ENCODE data around the gene ABCB10. TPM values are rescaled to one million over a fixed set of nuclear protein-coding genes. Genes with fewer than 3 reads are reported as not detected.
"Not testable (repeated sequence)": the region's sequence is repeated elsewhere in the genome, so short reads cannot be mapped to it uniquely, and the experiment has no call there.

The ABCB10 gene
- 3.9 TPM for polyA plus RNA-seq

GRCh38 chr1:229558460-229559335 lies at the start of gene ABCB10:
Gene ABCB10, minus strand, starts transcription at chr1:229558707. Its CDS starts 55 bp downstream, at chr1:229558652.
- no peaks in the 10 kb centered on the region for H3K9me3 Mint-ChIP-seq
- H3K36me3 Mint-ChIP-seq: no peaks in the 10 kb centered on the region
- peak within 1 kb of the TSS; percentile 94 to 98 (median 97) for H3K4me3 Mint-ChIP-seq
- H3K27ac Mint-ChIP-seq: peak within 1 kb of the TSS; percentile 79 to 91 (median 82)
- peaks cover 13 to 24% (median 22%) of the 10 kb centered on the region in 3 donors for H3K4me1 Mint-ChIP-seq
- H3K27me3 Mint-ChIP-seq: no peaks in the 10 kb centered on the region

GRCh38 chr1:229607370-229607769 lies 48.9 kb upstream of the ABCB10 start:
- H3K4me3 Mint-ChIP-seq: no peak overlapping the region
- H3K27ac Mint-ChIP-seq: peak overlapping the region in 1 of 3 donors; percentile 4

GRCh38 chr1:229603371-229604005 lies 45.0 kb upstream of the ABCB10 start:
- Mint-ChIP-seq H3K27me3 (no peaks in the 10 kb centered on the region), H3K27ac (no peak overlapping the region), H3K36me3 (peaks cover 6% of the 10 kb centered on the region), H3K4me1 (peaks cover 0 to 2% (median 0%) of the 10 kb centered on the region in 3 donors), H3K9me3 (no peaks in the 10 kb centered on the region), H3K4me3 (no peak overlapping the region)

More at GRCh38 chr1:229607370-229607769, 48.9 kb upstream of the ABCB10 start:
- Mint-ChIP-seq H3K27me3 (no peaks in the 10 kb centered on the region), H3K4me1 (no peaks in the 10 kb centered on the region), H3K9me3 (no peaks in the 10 kb centered on the region), H3K36me3 (peaks cover 6% of the 10 kb centered on the region)

- no peak overlapping the region for H3K27ac Mint-ChIP-seq
- H3K4me1 Mint-ChIP-seq: peaks cover 0 to 7% (median 3%) of the 10 kb centered on the region in 3 donors
- no peaks in the 10 kb centered on the region for H3K27me3 Mint-ChIP-seq
- H3K4me3 Mint-ChIP-seq: no peak overlapping the region
- H3K36me3 Mint-ChIP-seq: peaks cover 9% of the 10 kb centered on the region
- H3K9me3 Mint-ChIP-seq: no peaks in the 10 kb centered on the region
Measured at GRCh38 chr1:229600229-229600628, 41.7 kb upstream of the ABCB10 start.

GRCh38 chr1:229599218-229599954 lies 40.9 kb upstream of the ABCB10 start:
- Mint-ChIP-seq H3K36me3 (peaks cover 8% of the 10 kb centered on the region), H3K27ac (no peak overlapping the region), H3K9me3 (no peaks in the 10 kb centered on the region), H3K27me3 (no peaks in the 10 kb centered on the region), H3K4me3 (no peak overlapping the region), H3K4me1 (peaks cover 0 to 7% (median 3%) of the 10 kb centered on the region in 3 donors)

GRCh38 chr1:229597877-229598276 lies 39.4 kb upstream of the ABCB10 start:
- Mint-ChIP-seq H3K27ac (peak overlapping the region in 1 of 3 donors; percentile 39), H3K4me1 (peaks cover 0 to 7% (median 3%) of the 10 kb centered on the region in 3 donors), H3K4me3 (no peak overlapping the region), H3K27me3 (no peaks in the 10 kb centered on the region), H3K9me3 (no peaks in the 10 kb centered on the region), H3K36me3 (peaks cover 8% of the 10 kb centered on the region)

GRCh38 chr1:229596925-229597699 lies 38.6 kb upstream of the ABCB10 start:
- Mint-ChIP-seq H3K4me1 (peaks cover 0 to 7% (median 3%) of the 10 kb centered on the region in 3 donors), H3K27ac (no peak overlapping the region), H3K4me3 (no peak overlapping the region), H3K27me3 (no peaks in the 10 kb centered on the region), H3K36me3 (peaks cover 8% of the 10 kb centered on the region), H3K9me3 (no peaks in the 10 kb centered on the region)

GRCh38 chr1:229595876-229596275 lies 37.4 kb upstream of the ABCB10 start:
- H3K9me3 Mint-ChIP-seq, H3K27ac Mint-ChIP-seq, H3K27me3 Mint-ChIP-seq, H3K36me3 Mint-ChIP-seq, H3K4me1 Mint-ChIP-seq, H3K4me3 Mint-ChIP-seq: not testable (repeated sequence)

GRCh38 chr1:229594227-229595008 lies 35.9 kb upstream of the ABCB10 start:
- Mint-ChIP-seq H3K27ac (peak overlapping the region in 1 of 3 donors; percentile 50), H3K4me1 (peaks cover 0 to 7% (median 3%) of the 10 kb centered on the region in 3 donors), H3K36me3 (peaks cover 4% of the 10 kb centered on the region), H3K4me3 (no peak overlapping the region), H3K9me3 (no peaks in the 10 kb centered on the region), H3K27me3 (no peaks in the 10 kb centered on the region)

GRCh38 chr1:229593800-229594199 lies 35.3 kb upstream of the ABCB10 start:
- no peak overlapping the region for H3K27ac Mint-ChIP-seq
- H3K27me3 Mint-ChIP-seq: no peaks in the 10 kb centered on the region
- H3K4me1 Mint-ChIP-seq: peaks cover 0 to 7% (median 2%) of the 10 kb centered on the region in 3 donors
- H3K36me3 Mint-ChIP-seq: peaks cover 6% of the 10 kb centered on the region
- H3K4me3 Mint-ChIP-seq: no peak overlapping the region
- no peaks in the 10 kb centered on the region for H3K9me3 Mint-ChIP-seq

GRCh38 chr1:229590119-229590518 lies 31.6 kb upstream of the ABCB10 start:
- peak overlapping the region in 1 of 3 donors; percentile 19 for H3K27ac Mint-ChIP-seq
- H3K4me1 Mint-ChIP-seq: peaks cover 0 to 2% (median 0%) of the 10 kb centered on the region in 3 donors
- no peak overlapping the region for H3K4me3 Mint-ChIP-seq
- peaks cover 2% of the 10 kb centered on the region for H3K36me3 Mint-ChIP-seq
- H3K9me3 Mint-ChIP-seq: no peaks in the 10 kb centered on the region
- no peaks in the 10 kb centered on the region for H3K27me3 Mint-ChIP-seq

GRCh38 chr1:229585338-229585737 lies 26.8 kb upstream of the ABCB10 start:
- no peak overlapping the region for H3K4me3 Mint-ChIP-seq
- H3K9me3 Mint-ChIP-seq: no peaks in the 10 kb centered on the region
- peaks cover 0 to 2% (median 0%) of the 10 kb centered on the region in 3 donors for H3K4me1 Mint-ChIP-seq
- H3K27ac Mint-ChIP-seq: no peak overlapping the region
- no peaks in the 10 kb centered on the region for H3K27me3 Mint-ChIP-seq
- H3K36me3 Mint-ChIP-seq: peaks cover 2% of the 10 kb centered on the region

- peaks cover 9 to 14% (median 12%) of the 10 kb centered on the region in 3 donors for H3K4me1 Mint-ChIP-seq
- no peaks in the 10 kb centered on the region for H3K27me3 Mint-ChIP-seq
- H3K9me3 Mint-ChIP-seq: no peaks in the 10 kb centered on the region
- no peaks in the 10 kb centered on the region for H3K36me3 Mint-ChIP-seq
- no peak overlapping the region for H3K27ac Mint-ChIP-seq
- no peak overlapping the region for H3K4me3 Mint-ChIP-seq
Measured at GRCh38 chr1:229582715-229583114, 24.2 kb upstream of the ABCB10 start.
